ENCODE measurements around the gene TRMT44. TPM values are rescaled to one million over a fixed set of nuclear protein-coding genes. Genes with fewer than 3 reads are reported as not detected.

The TRMT44 gene
- total and polyA plus RNA-seq, 2 of the 13 experiments (the other 11 are each of a cell fraction or from before 2014, with no cell fraction given) = 5.8 to 8.6 TPM

GRCh38 chr4:8494983-8495548 is 54.5 kb downstream of the TRMT44 start:
- Histone ChIP-seq H3K4me2 (ENCODE audit: low read depth, low read length) (no peak overlapping the region), H3K9me3 (ENCODE audit: low read length) (no peaks in the 10 kb centered on the region), H3K36me3 (replicated peaks in 1 of 2; ENCODE audit: control insufficient read depth in 1 of 2, insufficient read depth in 2 of 2, low read length in 2 of 2) (no peaks in the 10 kb centered on the region), H2AFZ (ENCODE audit: low read length) (no peak overlapping the region), H3K9ac (ENCODE audit: insufficient read depth, low read depth, low read length) (no peak overlapping the region), H3K79me2 (ENCODE audit: insufficient read depth, low read length) (no peaks in the 10 kb centered on the region), H4K20me1 (ENCODE audit: insufficient read depth, low read length) (no peaks in the 10 kb centered on the region), H3K4me3 (replicated peaks in 1 of 3; ENCODE audit: insufficient read depth in 1 of 3, low read depth in 2 of 3, low read length in 3 of 3) (no peak overlapping the region), H3K4me1 (ENCODE audit: insufficient read depth, low read length) (no peaks in the 10 kb centered on the region), H3K27me3 (ENCODE audit: control insufficient read depth in 1 of 2, insufficient read depth in 2 of 2, low read length in 2 of 2) (no peaks in the 10 kb centered on the region; a peak in 2 of 5 replicates), H3K27ac (ENCODE audit: extremely low read length, insufficient read depth, low read length) (no peak overlapping the region)
- ChIA-PET CTCF (ENCODE audit: low intra/inter-chr PET ratio, low total read pairs) (no interaction called here), POLR2A (no interaction called here)
- WGBS (ENCODE audit: low lambda C conversion rate) = 59% methylated on average over 4 of the region's 5 CpGs
- TF ChIP-seq TCF7 (IDR thresholded peaks at IDR 0.05; ENCODE audit: low read depth) (no peak), ZNF33A (CRISPR knock-in tag; IDR thresholded peaks at IDR 0.05; ENCODE audit: borderline replicate concordance) (no peak), PRDM10 (CRISPR knock-in tag; IDR thresholded peaks at IDR 0.05; ENCODE audit: low read depth) (no peak), ZNF768 (CRISPR knock-in tag; IDR thresholded peaks at IDR 0.05) (peak; percentile 69; the same call in 1 of the 2 replicates)
- no peak for FAIRE-seq
- ATAC-seq = no peak
- BruUV-seq (replicated peaks) = no TSS peak
- in situ Hi-C loops (cut with HindIII; ENCODE audit: extremely low pct_ligation_motif_present, low pct_unique_long_range_greater_than_20kb) (no loop called here), intact Hi-C loops (cut with micrococcal nuclease; ENCODE audit: unreplicated experiment) (no loop called here)
- no peak for DNase-seq (ENCODE audit: low spot score)

GRCh38 chr4:8495803-8496202 is 55.2 kb downstream of the TRMT44 start:
- in situ Hi-C loops (cut with HindIII; ENCODE audit: extremely low pct_ligation_motif_present, low pct_unique_long_range_greater_than_20kb) = no loop called here
- Histone ChIP-seq H3K9me3 (ENCODE audit: low read length) (no peaks in the 10 kb centered on the region), H3K27ac (ENCODE audit: extremely low read length, insufficient read depth, low read length) (no peak overlapping the region), H4K20me1 (ENCODE audit: insufficient read depth, low read length) (no peaks in the 10 kb centered on the region), H3K79me2 (ENCODE audit: insufficient read depth, low read length) (no peaks in the 10 kb centered on the region), H3K36me3 (replicated peaks in 1 of 2; ENCODE audit: control insufficient read depth in 1 of 2, insufficient read depth in 2 of 2, low read length in 2 of 2) (no peaks in the 10 kb centered on the region), H3K4me1 (ENCODE audit: insufficient read depth, low read length) (no peaks in the 10 kb centered on the region), H3K27me3 (ENCODE audit: control insufficient read depth in 1 of 2, insufficient read depth in 2 of 2, low read length in 2 of 2) (no peaks in the 10 kb centered on the region; a peak in 2 of 5 replicates), H3K4me3 (replicated peaks in 1 of 3; ENCODE audit: insufficient read depth in 1 of 3, low read depth in 2 of 3, low read length in 3 of 3) (no peak overlapping the region), H3K4me2 (ENCODE audit: low read depth, low read length) (no peak overlapping the region), H3K9ac (ENCODE audit: insufficient read depth, low read depth, low read length) (no peak overlapping the region), H2AFZ (ENCODE audit: low read length) (no peak overlapping the region)
- CTCF ChIA-PET (ENCODE audit: low intra/inter-chr PET ratio, low total read pairs) = no interaction called here
- DNase-seq (ENCODE audit: low spot score) = no peak
- intact Hi-C loops (cut with micrococcal nuclease; ENCODE audit: unreplicated experiment) = no loop called here
- FAIRE-seq = no peak
- BruUV-seq (replicated peaks) = no TSS peak
- ATAC-seq = no peak
- 43% methylated on average over 3 of the region's 3 CpGs for WGBS (ENCODE audit: low lambda C conversion rate)
- TF ChIP-seq ZKSCAN5 (CRISPR knock-in tag; IDR thresholded peaks at IDR 0.05) (no peak), ZNF562 (CRISPR knock-in tag; IDR thresholded peaks at IDR 0.05; ENCODE audit: borderline replicate concordance) (no peak), ZNF766 (CRISPR knock-in tag; IDR thresholded peaks at IDR 0.05; ENCODE audit: borderline replicate concordance) (no peak), GMEB2 (CRISPR knock-in tag; IDR thresholded peaks at IDR 0.05; ENCODE audit: low read depth) (no peak), ZNF780A (CRISPR knock-in tag; IDR thresholded peaks at IDR 0.05) (no peak)
- POLR2A ChIA-PET = no interaction called here
